Mesenchymal stem cell (in vitro differentiated cells and primary cell): ENCODE data around the gene SLC6A12.
A peak's percentile ranks its signal among the peaks of the same experiment; 100 is the strongest.

Source experiments
- DNase-seq: peaks from one replicate; pipeline ENCODE4 v3.0.0-alpha.2; 2013
- H2AFZ ChIP-seq: one replicate; pipeline ENCODE4 v1.6.1; 2013; ENCODE audit warnings: low read depth, mild to moderate bottlenecking, control low read depth, inconsistent platforms, low read length, moderate library complexity
- H2AK5ac ChIP-seq: 2 replicates; pipeline ENCODE4 v1.6.1; 2013; ENCODE audit warnings: low read length, moderate library complexity, mild to moderate bottlenecking, inconsistent platforms; ENCODE audit not compliant: severe bottlenecking
- H2BK120ac ChIP-seq: one replicate; pipeline ENCODE4 v1.6.1; 2013; ENCODE audit warnings: low read depth, mild to moderate bottlenecking, inconsistent platforms, low read length, moderate library complexity
- H2BK12ac ChIP-seq, 2 experiments: one replicate each; pipeline ENCODE4 v1.6.1; 2013; ENCODE audit warnings: inconsistent platforms in 2 of 2, low read length in 2 of 2, mild to moderate bottlenecking in 2 of 2, moderate library complexity in 2 of 2, control low read depth in 1 of 2
- H2BK15ac ChIP-seq: one replicate; pipeline ENCODE4 v1.6.1; 2013; ENCODE audit warnings: mild to moderate bottlenecking, low read depth, inconsistent platforms; ENCODE audit not compliant: poor library complexity, severe bottlenecking
- H2BK5ac ChIP-seq: 2 replicates; pipeline ENCODE4 v1.6.1; 2013; ENCODE audit warnings: low read depth, mild to moderate bottlenecking, low read length, control low read depth, inconsistent platforms; ENCODE audit not compliant: poor library complexity, severe bottlenecking
- H3K14ac ChIP-seq, 2 experiments: one replicate each; pipeline ENCODE4 v1.6.1; 2013; ENCODE audit warnings: inconsistent platforms in 2 of 2, low read length in 2 of 2, control low read depth in 1 of 2, mild to moderate bottlenecking in 1 of 2, moderate library complexity in 1 of 2
- H3K18ac ChIP-seq, 2 experiments: one replicate each; pipeline ENCODE4 v1.6.1; 2013; ENCODE audit warnings: inconsistent platforms in 2 of 2, low read length in 2 of 2, control low read depth in 1 of 2, low read depth in 1 of 2, mild to moderate bottlenecking in 1 of 2
- H3K23ac ChIP-seq, 2 experiments: one replicate each; pipeline ENCODE4 v1.6.1; 2013; ENCODE audit warnings: inconsistent platforms in 2 of 2, low read length in 2 of 2, mild to moderate bottlenecking in 2 of 2, moderate library complexity in 2 of 2, control low read depth in 1 of 2
- H3K27ac ChIP-seq: 2 replicates; pipeline ENCODE4 v1.5.1; 2013; ENCODE audit warnings: mild to moderate bottlenecking, moderate library complexity, low read length, control low read depth, inconsistent platforms; ENCODE audit not compliant: poor library complexity, severe bottlenecking
- H3K27me3 ChIP-seq, 2 experiments: 2 replicates each; pipeline versions ENCODE4 v1.6.1 to v1.7.0; 2013; ENCODE audit warnings: low read length in 2 of 2, mild to moderate bottlenecking in 2 of 2, moderate library complexity in 2 of 2, control low read depth in 1 of 2, inconsistent platforms in 1 of 2; ENCODE audit not compliant: control insufficient read depth in 1 of 2, insufficient read depth in 1 of 2
- H3K36me3 ChIP-seq, 2 experiments: 2 replicates each; pipeline versions ENCODE4 v1.6.1 to v1.7.0; 2013; ENCODE audit warnings: low read length in 2 of 2, control low read depth in 1 of 2, inconsistent platforms in 1 of 2, low read depth in 1 of 2, mild to moderate bottlenecking in 1 of 2; ENCODE audit not compliant: insufficient read depth in 2 of 2, control insufficient read depth in 1 of 2
- H3K4ac ChIP-seq, 2 experiments: one replicate each; pipeline ENCODE4 v1.6.1; 2013; ENCODE audit warnings: inconsistent platforms in 2 of 2, low read length in 2 of 2, mild to moderate bottlenecking in 2 of 2, moderate library complexity in 2 of 2, control low read depth in 1 of 2, low read depth in 1 of 2
- H3K4me1 ChIP-seq: 2 replicates; pipeline ENCODE4 v1.6.1; 2013; ENCODE audit warnings: low read depth, low read length, control low read depth; ENCODE audit not compliant: control insufficient read depth, insufficient read depth
- H3K4me2 ChIP-seq: 2 replicates; pipeline ENCODE4 v1.6.1; 2013; ENCODE audit warnings: low read length, mild to moderate bottlenecking, inconsistent platforms; ENCODE audit not compliant: poor library complexity, severe bottlenecking
- H3K4me3 ChIP-seq, 2 experiments: 2 replicates each; pipeline versions ENCODE4 v1.5.1 to v1.7.0; 2013; ENCODE audit warnings: low read length in 2 of 2, mild to moderate bottlenecking in 2 of 2, control low read depth in 1 of 2, low read depth in 1 of 2; ENCODE audit not compliant: insufficient read depth in 1 of 2
- H3K79me1 ChIP-seq: replicated peaks from 2 replicates; pipeline ENCODE4 v1.6.1; 2013; ENCODE audit warnings: mild to moderate bottlenecking, control low read depth, low read length, inconsistent platforms; ENCODE audit not compliant: poor library complexity, severe bottlenecking
- H3K9ac ChIP-seq: 2 replicates; pipeline ENCODE4 v1.7.0; 2013; ENCODE audit warnings: mild to moderate bottlenecking, low read length, moderate library complexity
- H3K9me3 ChIP-seq: 2 replicates; pipeline ENCODE4 v1.7.0; 2013; ENCODE audit warnings: mild to moderate bottlenecking, low read length; ENCODE audit not compliant: control insufficient read depth
- H4K8ac ChIP-seq: one replicate; pipeline ENCODE4 v1.6.1; 2013; ENCODE audit warnings: inconsistent platforms, mild to moderate bottlenecking, low read length, moderate library complexity
- H4K91ac ChIP-seq: one replicate; pipeline ENCODE4 v1.6.1; 2013; ENCODE audit warnings: mild to moderate bottlenecking, low read length, inconsistent platforms
- WGBS: methylation state at CpG from one replicate; pipeline ENCODE4 v1.1.7; 2013; ENCODE audit warnings: mixed read lengths; 5-methylcytosine and 5-hydroxymethylcytosine counted together

SLC6A12 gene

GRCh38 chr12:170371-171225, 43.4 kb downstream of the SLC6A12 start:
- Histone ChIP-seq H3K4ac (peak overlapping the region in 1 of 2 experiments; percentile 18), H3K9me3 (no peaks in the 10 kb centered on the region), H3K4me1 (peaks cover 73% of the 10 kb centered on the region), H2AFZ (no peak overlapping the region), H2AK5ac (no peak overlapping the region), H3K27me3 (peaks cover 0 to 69% of the 10 kb centered on the region in 2 experiments), H3K14ac (no peak overlapping the region), H3K4me2 (peak overlapping the region; percentile 11), H4K8ac (peak overlapping the region; percentile 56), H3K23ac (no peak overlapping the region), H4K91ac (no peak overlapping the region), H3K4me3 (no peak overlapping the region), H3K27ac (peak overlapping the region; percentile 89), H3K79me1 (peaks cover 2% of the 10 kb centered on the region), H3K18ac (no peak overlapping the region), H2BK15ac (peak overlapping the region; percentile 52), H3K9ac (no peak overlapping the region), H2BK120ac (no peak overlapping the region), H2BK12ac (no peak overlapping the region), H2BK5ac (peak overlapping the region; percentile 75), H3K36me3 (peaks cover 0 to under 1% of the 10 kb centered on the region in 2 experiments)
- WGBS, result 69% methylated on average over 27 of the region's 29 CpGs
- no peak for DNase-seq

DNA sequence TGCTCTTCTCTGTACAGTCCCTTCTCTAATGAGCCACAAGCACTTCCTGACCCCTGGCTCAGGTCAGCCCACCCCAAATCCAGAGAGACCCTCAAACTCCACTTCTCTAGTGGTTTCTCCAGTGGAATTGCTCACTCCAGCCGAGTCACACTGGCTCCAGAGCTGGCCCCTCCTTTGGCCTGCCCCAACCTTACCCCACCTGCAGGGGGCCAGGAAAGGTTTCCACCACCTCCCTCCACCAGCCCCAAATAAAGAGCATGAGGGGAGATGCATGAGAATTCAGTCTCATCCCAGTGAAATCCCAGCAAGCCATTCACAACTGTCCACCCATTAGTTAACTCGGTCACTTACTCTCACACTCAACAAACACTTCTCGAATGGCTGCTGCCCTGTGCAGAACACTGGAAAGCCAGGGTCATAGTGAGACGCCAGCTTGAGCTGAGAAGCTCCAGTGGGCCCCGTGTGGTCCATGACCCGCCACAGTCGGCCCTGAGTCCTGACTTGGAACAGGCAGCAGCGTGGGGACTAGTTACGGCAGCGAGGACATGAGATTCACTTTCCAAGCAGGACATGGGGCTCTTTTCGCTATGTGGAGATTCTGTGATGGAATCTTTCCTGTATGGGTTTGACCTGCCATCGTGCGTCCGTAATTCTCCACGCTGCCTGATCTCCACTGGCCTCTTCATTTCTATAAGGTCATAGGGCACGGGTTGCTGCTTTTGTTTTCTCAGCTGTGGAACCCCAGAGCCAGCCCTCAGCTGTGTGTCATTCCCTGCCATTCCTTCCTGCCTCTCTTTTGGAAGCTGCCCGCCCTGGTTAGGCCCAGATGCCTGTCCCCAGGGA, 44.2 kb downstream of the SLC6A12 start:
- H3K14ac ChIP-seq, result no peak overlapping the region
- peaks cover 2% of the 10 kb centered on the region for H3K79me1 ChIP-seq
- peaks cover 0 to 77% of the 10 kb centered on the region in 2 experiments for H3K27me3 ChIP-seq
- no peak overlapping the region for H2BK15ac ChIP-seq
- peak overlapping the region; percentile 56 for H4K8ac ChIP-seq
- H2BK12ac ChIP-seq, result peak overlapping the region in 1 of 2 experiments; percentile 17
- H3K23ac ChIP-seq, result no peak overlapping the region
- H3K4me3 ChIP-seq, result no peak overlapping the region
- no peak overlapping the region for H4K91ac ChIP-seq
- H2AK5ac ChIP-seq, result peak overlapping the region; percentile 19
- H3K9ac ChIP-seq, result no peak overlapping the region
- H3K27ac ChIP-seq, result peak overlapping the region; percentile 89
- peak overlapping the region; percentile 75 for H2BK5ac ChIP-seq
- no peak overlapping the region for H3K18ac ChIP-seq
- WGBS, result 76% methylated on average over 17 of the region's 17 CpGs
- H3K4ac ChIP-seq, result no peak overlapping the region
- no peak overlapping the region for H2AFZ ChIP-seq
- H3K9me3 ChIP-seq, result no peaks in the 10 kb centered on the region
- H2BK120ac ChIP-seq, result no peak overlapping the region
- no peaks in the 10 kb centered on the region for H3K36me3 ChIP-seq
- peaks cover 70% of the 10 kb centered on the region for H3K4me1 ChIP-seq
- H3K4me2 ChIP-seq, result peak overlapping the region; percentile 11
- no peak for DNase-seq

GRCh38 chr12:168763-169525, 45.0 kb downstream of the SLC6A12 start:
- no peaks in the 10 kb centered on the region for H3K79me1 ChIP-seq
- H3K4me3 ChIP-seq, result no peak overlapping the region
- peaks cover 68% of the 10 kb centered on the region for H3K4me1 ChIP-seq
- peak overlapping the region; percentile 11 to 42 for H3K18ac ChIP-seq
- peak; percentile 35 for DNase-seq
- peak overlapping the region; percentile 3 for H4K91ac ChIP-seq
- H2BK120ac ChIP-seq, result no peak overlapping the region
- H3K4ac ChIP-seq, result no peak overlapping the region
- H3K27ac ChIP-seq, result peak overlapping the region; percentile 89
- H3K4me2 ChIP-seq, result no peak overlapping the region
- H2BK12ac ChIP-seq, result peak overlapping the region; percentile 12 to 42
- H3K14ac ChIP-seq, result peak overlapping the region in 1 of 2 experiments; percentile 84
- no peak overlapping the region for H3K9ac ChIP-seq
- H2BK5ac ChIP-seq, result no peak overlapping the region
- peaks cover 0 to 79% of the 10 kb centered on the region in 2 experiments for H3K27me3 ChIP-seq
- H3K36me3 ChIP-seq, result no peaks in the 10 kb centered on the region
- H2AK5ac ChIP-seq, result peak overlapping the region; percentile 2
- 61% methylated on average over 21 of the region's 22 CpGs for WGBS
- H3K9me3 ChIP-seq, result no peaks in the 10 kb centered on the region
- no peak overlapping the region for H3K23ac ChIP-seq
- peak overlapping the region; percentile 9 for H4K8ac ChIP-seq
- H2BK15ac ChIP-seq, result no peak overlapping the region
- no peak overlapping the region for H2AFZ ChIP-seq
